H1 (cell line): Measurements from ENCODE around the gene CNDP2. TPM values are rescaled to one million over a fixed set of nuclear protein-coding genes. Genes with fewer than 3 reads are reported as not detected.

ENCODE experiments used
- CTCF ChIA-PET: fragments of 300-600 bp; sonication (Branson Sonifier 250); formaldehyde crosslinking; loops from one replicate; lab custom pipeline; 2021; ENCODE audit not compliant: partially characterized antibody; lab: Charles Lee
- POLR2A ChIA-PET: fragments of 300-600 bp; sonication (Branson Sonifier 250); formaldehyde crosslinking; loops from one replicate; lab custom pipeline; 2021; ENCODE audit warnings: inconsistent platforms; ENCODE audit not compliant: partially characterized antibody; lab: Charles Lee
- DNase-seq, 2 experiments: peaks; one replicate each; pipeline versions ENCODE4 v3.0.0 to v3.0.0-alpha.2; 2010 to 2022; ENCODE audit warnings: low spot score in 2 of 2, low read depth in 1 of 2, mixed read lengths in 1 of 2
- FAIRE-seq: peaks from 2 replicates; lab custom pipeline; 2011; peaks lifted over from hg19 to GRCh38; lab: Jason Lieb, UNC
- H2AFZ ChIP-seq: 2 replicates; pipeline ENCODE4 v1.8.1; 2012; ENCODE audit warnings: low read length, inconsistent platforms
- H2AK5ac ChIP-seq: 2 replicates; pipeline ENCODE4 v1.6.1; 2013; ENCODE audit warnings: low read depth, low read length
- H2BK120ac ChIP-seq: replicated peaks from 2 replicates; pipeline ENCODE3; 2013; ENCODE audit warnings: low read depth, low read length, inconsistent platforms
- H2BK12ac ChIP-seq: 2 replicates; pipeline ENCODE4 v1.6.1; 2013; ENCODE audit warnings: low read depth, low read length
- H2BK15ac ChIP-seq: 2 replicates; pipeline ENCODE4 v1.6.1; 2013; ENCODE audit warnings: low read length
- H2BK20ac ChIP-seq: 2 replicates; pipeline ENCODE4 v1.6.1; 2013; ENCODE audit warnings: low read length
- H2BK5ac ChIP-seq: 2 replicates; pipeline ENCODE4 v1.6.1; 2013; ENCODE audit warnings: low read depth, low read length
- H3K14ac ChIP-seq: 2 replicates; pipeline ENCODE4 v1.6.1; 2013; ENCODE audit warnings: inconsistent platforms; ENCODE audit not compliant: insufficient read length
- H3K18ac ChIP-seq: 2 replicates; pipeline ENCODE4 v1.6.1; 2013; ENCODE audit warnings: low read length; ENCODE audit errors: extremely low read depth
- H3K23ac ChIP-seq: 2 replicates; pipeline ENCODE4 v1.6.1; 2013; ENCODE audit warnings: inconsistent platforms; ENCODE audit not compliant: insufficient read length
- H3K23me2 ChIP-seq: 2 replicates; pipeline ENCODE4 v1.6.1; 2013; ENCODE audit warnings: low read depth, low read length
- H3K27ac ChIP-seq: 2 replicates; pipeline ENCODE4 v1.6.1; 2011; ENCODE audit warnings: low read depth, low read length, inconsistent platforms
- H3K27me3 ChIP-seq, 4 experiments: replicated peaks in 1 of 4; 1 replicate in 1 of 4; 2 replicates in 3 of 4; pipeline versions ENCODE4 v1.6.1 to v1.8.1; 2011 to 2013; ENCODE audit warnings: low read length in 3 of 4, mild to moderate bottlenecking in 3 of 4, inconsistent platforms in 2 of 4, mixed read lengths in 2 of 4, moderate library complexity in 1 of 4; ENCODE audit not compliant: control insufficient read depth in 3 of 4, insufficient read depth in 3 of 4; ENCODE audit errors: extremely low read depth in 1 of 4
- H3K36me3 ChIP-seq, 4 experiments: 2 replicates each; pipeline versions ENCODE4 v1.6.1 to v1.8.1; 2011 to 2013; ENCODE audit warnings: mild to moderate bottlenecking in 4 of 4, low read length in 3 of 4, moderate library complexity in 2 of 4, control low read depth in 1 of 4, inconsistent platforms in 1 of 4; ENCODE audit not compliant: insufficient read depth in 4 of 4, control insufficient read depth in 2 of 4
- H3K4ac ChIP-seq: replicated peaks from 2 replicates; pipeline ENCODE3; 2013; ENCODE audit warnings: low read length, low read depth, mixed read lengths, inconsistent platforms; ENCODE audit not compliant: insufficient read length
- H3K4me1 ChIP-seq, 4 experiments: replicated peaks in 1 of 4; 1 replicate in 1 of 4; 2 replicates in 3 of 4; pipeline versions ENCODE4 v1.6.1 to v1.8.1; 2011 to 2013; ENCODE audit warnings: low read length in 3 of 4, inconsistent platforms in 2 of 4, mixed read lengths in 1 of 4; ENCODE audit not compliant: insufficient read depth in 4 of 4, control insufficient read depth in 3 of 4
- H3K4me2 ChIP-seq, 2 experiments: 2 replicates each; pipeline versions ENCODE4 v1.6.1 to v1.8.1; 2011 to 2013; ENCODE audit warnings: low read depth in 2 of 2, low read length in 2 of 2, control low read depth in 1 of 2, inconsistent platforms in 1 of 2, mild to moderate bottlenecking in 1 of 2; ENCODE audit not compliant: insufficient read depth in 1 of 2
- H3K4me3 ChIP-seq, 4 experiments: fragments of 200-600, 300-600 bp in 1 of 4; sonication (generic), shearing (Covaris generic), sonication (Bioruptor Twin) in 1 of 4; 2 replicates each; pipeline versions ENCODE4 v1.5.1 to v1.8.1; 2011 to 2016; ENCODE audit warnings: low read length in 4 of 4, low read depth in 3 of 4, control low read depth in 2 of 4, inconsistent platforms in 2 of 4, mild to moderate bottlenecking in 2 of 4, mixed read lengths in 1 of 4, moderate library complexity in 1 of 4; ENCODE audit not compliant: insufficient read depth in 2 of 4; ENCODE audit errors: extremely low read depth in 1 of 4
- H3K56ac ChIP-seq: replicated peaks from 2 replicates; pipeline ENCODE3; 2013; ENCODE audit warnings: low read depth, mild to moderate bottlenecking, mixed read lengths, low read length, inconsistent platforms; ENCODE audit not compliant: insufficient read length
- H3K79me1 ChIP-seq: 2 replicates; pipeline ENCODE4 v1.6.1; 2013; ENCODE audit warnings: low read depth, low read length, control low read depth
- H3K79me2 ChIP-seq, 2 experiments: 2 replicates each; pipeline versions ENCODE4 v1.6.1 to v1.8.1; 2012 to 2013; ENCODE audit warnings: low read length in 2 of 2, mild to moderate bottlenecking in 2 of 2, inconsistent platforms in 1 of 2; ENCODE audit not compliant: insufficient read depth in 2 of 2, control insufficient read depth in 1 of 2
- H3K9ac ChIP-seq, 4 experiments: replicated peaks in 1 of 4; 1 replicate in 1 of 4; 2 replicates in 3 of 4; pipeline versions ENCODE4 v1.6.1 to v1.8.1; 2011 to 2013; ENCODE audit warnings: low read depth in 3 of 4, low read length in 3 of 4, control low read depth in 2 of 4, mild to moderate bottlenecking in 2 of 4, moderate library complexity in 2 of 4, inconsistent platforms in 1 of 4; ENCODE audit errors: extremely low read depth in 1 of 4
- H3K9me3 ChIP-seq, 2 experiments: 2 replicates each; pipeline versions ENCODE4 v1.6.1 to v1.8.1; 2012 to 2013; ENCODE audit warnings: mild to moderate bottlenecking in 2 of 2, moderate library complexity in 2 of 2, control low read depth in 1 of 2, inconsistent platforms in 1 of 2, low read depth in 1 of 2, low read length in 1 of 2, mixed read lengths in 1 of 2; ENCODE audit not compliant: insufficient read depth in 2 of 2
- H4K20me1 ChIP-seq, 2 experiments: replicated peaks in 1 of 2; 2 replicates each; pipeline versions ENCODE3 to v1.8.1; 2011 to 2013; ENCODE audit warnings: inconsistent platforms in 2 of 2, low read length in 2 of 2, mild to moderate bottlenecking in 1 of 2; ENCODE audit not compliant: insufficient read depth in 2 of 2, control insufficient read depth in 1 of 2
- H4K5ac ChIP-seq: 2 replicates; pipeline ENCODE4 v1.6.1; 2013; ENCODE audit warnings: low read length, low read depth, mixed read lengths, inconsistent platforms; ENCODE audit not compliant: insufficient read length
- H4K8ac ChIP-seq: 2 replicates; pipeline ENCODE4 v1.8.0; 2013; ENCODE audit warnings: mild to moderate bottlenecking, moderate library complexity, low read length, inconsistent platforms; ENCODE audit not compliant: insufficient read depth; ENCODE audit errors: extremely low read depth
- H4K91ac ChIP-seq: replicated peaks from 2 replicates; pipeline ENCODE3; 2013; ENCODE audit warnings: low read length, mixed read lengths, inconsistent platforms; ENCODE audit not compliant: insufficient read length
- EZH2 ChIP-seq: fragments of 200-600 bp; sonication (generic); IDR thresholded peaks from 2 replicates; pipeline ENCODE4 v1.7.1; 2012; ENCODE audit warnings: low read depth, mild to moderate bottlenecking, moderate library complexity, low read length, inconsistent platforms; ENCODE audit not compliant: severe bottlenecking
- POU5F1 ChIP-seq: IDR thresholded peaks from 2 replicates; pipeline ENCODE4 v1.6.1; 2011; ENCODE audit warnings: low read depth, mild to moderate bottlenecking, low read length, moderate library complexity
- SIX5 ChIP-seq: IDR thresholded peaks from 2 replicates; pipeline ENCODE4 v1.6.1; 2011; ENCODE audit warnings: mild to moderate bottlenecking, low read depth, low read length
- TAF1 ChIP-seq: IDR thresholded peaks from 2 replicates; pipeline ENCODE4 v1.6.1; 2011; ENCODE audit warnings: mild to moderate bottlenecking, low read depth, low read length
- ZNF274 ChIP-seq: IDR thresholded peaks from 2 replicates; pipeline ENCODE4 v1.7.0; 2012; ENCODE audit warnings: low read length, borderline replicate concordance; ENCODE audit errors: extremely low read depth
- WGBS, 2 experiments: shearing (Covaris generic) in 1 of 2; methylation state at CpG; one replicate each; pipeline versions ENCODE4 v1.1.6 to v1.1.7; 2013 to 2015; ENCODE audit warnings: low lambda C conversion rate in 2 of 2, mixed read lengths in 2 of 2, inconsistent platforms in 1 of 2, low coverage in 1 of 2, missing lambda C conversion rate in 1 of 2; ENCODE audit not compliant: insufficient replicate concordance in 2 of 2, insufficient coverage in 1 of 2, insufficient read length in 1 of 2; ENCODE audit errors: extremely low coverage in 1 of 2, missing lambda C conversion rate in 1 of 2; 5-methylcytosine and 5-hydroxymethylcytosine counted together
- polyA plus RNA-seq, 7 experiments: library from polyadenylated mRNA; depleted of rRNA in 3 of 7; stranded (reverse) in 5 of 7; unstranded in 2 of 7; fragments of >200 nt in 5 of 7; fragments of 200-250 nt in 2 of 7; gene quantifications; 1 replicate in 5 of 7; 2 replicates in 1 of 7; 4 replicates in 1 of 7; pipeline versions ENCODE4 v1.2.1 to v1.2.3, GENCODE V29; 2011 to 2013; ENCODE audit warnings: missing spikeins in 2 of 7, mixed read lengths in 2 of 7
- total RNA-seq: library from RNA; stranded (reverse); fragmentation: NEBNext Ultra II Directional; extraction: Animal tissue kit (Norgen Biotek cat#: 25700); gene quantifications from 2 replicates; pipeline ENCODE4 v1.2.1, GENCODE V29; 2021

CNDP2 gene
- total and polyA plus RNA-seq, 2 of the 8 experiments (the other 6 are each of a cell fraction or from before 2014, with no cell fraction given), result 71.8 to 243 TPM

- 83% methylated on average over 9 of the region's 9 CpGs; no CpG with 5 or more reads in 1 of the 2 experiments for WGBS, 2 experiments
- no peak overlapping the region for H3K14ac ChIP-seq
- H3K23me2 ChIP-seq, result no peaks in the 10 kb centered on the region
- no peak overlapping the region for H4K5ac ChIP-seq
- no peak overlapping the region for H3K56ac ChIP-seq
- no peak overlapping the region for H2AFZ ChIP-seq
- H3K36me3 ChIP-seq, result peaks cover 18 to 85% (median 60%) of the 10 kb centered on the region in 4 experiments
- H2BK15ac ChIP-seq, result no peak overlapping the region
- H3K23ac ChIP-seq, result no peak overlapping the region
- FAIRE-seq, result no peak
- no peaks in the 10 kb centered on the region for H3K27me3 ChIP-seq
- peaks cover 17 to 20% of the 10 kb centered on the region in 2 experiments for H4K20me1 ChIP-seq
- no peak overlapping the region for H2BK20ac ChIP-seq
- no peak overlapping the region for H4K91ac ChIP-seq
- H2BK5ac ChIP-seq, result no peak overlapping the region
- no peak overlapping the region for H3K4ac ChIP-seq
- H4K8ac ChIP-seq, result no peak overlapping the region
- no peak overlapping the region for H2BK12ac ChIP-seq
- H3K4me3 ChIP-seq, result no peak overlapping the region
- no peak overlapping the region for H3K9ac ChIP-seq
- H3K4me1 ChIP-seq, result peaks cover 0 to 3% (median 2%) of the 10 kb centered on the region in 4 experiments; a peak in 4 of 7 replicates
- no peak overlapping the region for H3K27ac ChIP-seq
- H3K4me2 ChIP-seq, result no peak overlapping the region
- H2AK5ac ChIP-seq, result no peak overlapping the region
- no peak overlapping the region for H3K18ac ChIP-seq
- no peaks in the 10 kb centered on the region; a peak in 1 of 4 replicates for H3K79me2 ChIP-seq
- H3K9me3 ChIP-seq, result no peaks in the 10 kb centered on the region
- no peak overlapping the region for H2BK120ac ChIP-seq
- H3K79me1 ChIP-seq, result peaks cover 9% of the 10 kb centered on the region
- ChIA-PET CTCF (interaction anchor here (0.8 kb wide), 1 partner anchor 313 kb away, joined by 3 read pairs; no protein-coding TSS in a partner anchor), POLR2A (interaction anchor here (1.0 to 4.6 kb wide), 4 partner anchors 8 to 14 kb away, joined by 3 to 31 read pairs (median 4); partner anchors contain the start of gene CNDP2)
- no peak for DNase-seq
- TF ChIP-seq POU5F1 (no peak), SIX5 (no peak), ZNF274 (no peak), TAF1 (no peak), EZH2 (no peak)
These were observed 12.2 kb downstream of the CNDP2 start for GRCh38 chr18:74508366-74508765.
